Panc1 (cell line): ENCODE measurements around the gene SLC6A11. TPM values are rescaled to one million over a fixed set of nuclear protein-coding genes. Genes with fewer than 3 reads are reported as not detected.

Experiments
- ATAC-seq: fragments of 200-7000 bp; cut with Tn5 transposase; 2 replicates; pipeline ENCODE4 v1.9.1; 2020; ENCODE audit warnings: mild to moderate bottlenecking, moderate library complexity
- BruUV-seq: library from RNA; stranded (reverse); fragments of 400-500 nt; replicated peaks from 2 replicates; lab custom pipeline; 2021; lab: Mats Ljungman, UMichigan
- CTCF ChIA-PET: fragments of 300-600 bp; sonication (Branson Sonifier 250); formaldehyde crosslinking; loops from one replicate; lab custom pipeline; 2022; ENCODE audit warnings: antibody characterized with exemption; lab: Charles Lee
- POLR2A ChIA-PET: fragments of 300-600 bp; sonication (Branson Sonifier 250); formaldehyde crosslinking; loops from one replicate; lab custom pipeline; 2022; ENCODE audit warnings: antibody characterized with exemption; lab: Charles Lee
- DNase-seq: peaks from one replicate; pipeline ENCODE4 v3.0.0-alpha.2; 2010; ENCODE audit warnings: low read depth, low spot score
- H3K27ac ChIP-seq: 2 replicates; pipeline ENCODE4 v1.5.1; 2011; ENCODE audit warnings: mild to moderate bottlenecking, low read length, inconsistent platforms
- H3K27me3 ChIP-seq: fragments of 200-500 bp; sonication (Bioruptor generic); 2 replicates; pipeline ENCODE4 v1.6.0; 2014; ENCODE audit warnings: low read length, inconsistent platforms; ENCODE audit not compliant: control insufficient read depth, insufficient read depth
- H3K36me3 ChIP-seq: fragments of 200-500 bp; sonication (Bioruptor generic); 2 replicates; pipeline ENCODE4 v1.5.1; 2014; ENCODE audit warnings: inconsistent platforms, mild to moderate bottlenecking, low read length, moderate library complexity; ENCODE audit not compliant: control insufficient read depth, insufficient read depth
- H3K4me1 ChIP-seq: 2 replicates; pipeline ENCODE4 v1.5.1; 2011; ENCODE audit warnings: inconsistent platforms, mild to moderate bottlenecking, low read length, moderate library complexity; ENCODE audit not compliant: control insufficient read depth, insufficient read depth
- H3K4me3 ChIP-seq, 2 experiments: 2 replicates each; pipeline ENCODE4 v1.5.1; 2011 to 2012; ENCODE audit warnings: low read depth in 2 of 2, low read length in 2 of 2, mild to moderate bottlenecking in 2 of 2, inconsistent platforms in 1 of 2, moderate library complexity in 1 of 2
- H3K9me3 ChIP-seq: fragments of 200-500 bp; sonication (Bioruptor generic); 2 replicates; pipeline ENCODE4 v1.5.1; 2014; ENCODE audit warnings: low read depth, mild to moderate bottlenecking, inconsistent platforms, low read length, moderate library complexity; ENCODE audit not compliant: control insufficient read depth, insufficient read depth
- POLR2AphosphoS5 ChIP-seq: IDR thresholded peaks from 2 replicates; pipeline ENCODE4 v1.6.1; 2012; ENCODE audit warnings: mild to moderate bottlenecking, low read depth, low read length, moderate library complexity
- SIN3A ChIP-seq: IDR thresholded peaks from 2 replicates; pipeline ENCODE4 v1.6.1; 2012; ENCODE audit warnings: low read depth, mild to moderate bottlenecking, low read length, moderate library complexity, borderline replicate concordance; ENCODE audit not compliant: insufficient read depth
- TCF7L2 ChIP-seq: IDR thresholded peaks from 2 replicates; pipeline ENCODE4 v1.6.1; 2011; ENCODE audit warnings: mild to moderate bottlenecking, low read depth, low read length, inconsistent platforms
- in situ Hi-C: cut with HindIII; loops from 2 replicates; pipeline ENCODE4 v1.10.0; 2016; ENCODE audit warnings: low sequenced_read_pairs, low pct_unique_long_range_greater_than_20kb
- intact Hi-C: fragments of 100-400 bp; cut with micrococcal nuclease; formaldehyde crosslinking; loops from one replicate; pipeline ENCODE4 v1.10.0; 2022; ENCODE audit not compliant: unreplicated experiment
- total RNA-seq: library from RNA; stranded (reverse); gene quantifications from one replicate; pipeline ENCODE4 v1.2.1, GENCODE V29; 2021; ENCODE audit not compliant: unreplicated experiment
- TF ChIP-seq, protein P1 (sequence below): fragments of 450-650 bp; IDR thresholded peaks from 2 replicates; pipeline ENCODE4 v1.5.1; 2017; ENCODE audit warnings: mild to moderate bottlenecking
- TF ChIP-seq, protein P2 (sequence below), 2 experiments: IDR thresholded peaks; 2 replicates each; pipeline ENCODE4 v1.6.1; 2011 to 2012; ENCODE audit warnings: low read depth in 2 of 2, control low read depth in 1 of 2, low read length in 1 of 2, mild to moderate bottlenecking in 1 of 2, moderate library complexity in 1 of 2; ENCODE audit not compliant: insufficient read depth in 1 of 2

SLC6A11 gene
- total RNA-seq, 1 experiment from 2014 or later: not detected

DNA sequence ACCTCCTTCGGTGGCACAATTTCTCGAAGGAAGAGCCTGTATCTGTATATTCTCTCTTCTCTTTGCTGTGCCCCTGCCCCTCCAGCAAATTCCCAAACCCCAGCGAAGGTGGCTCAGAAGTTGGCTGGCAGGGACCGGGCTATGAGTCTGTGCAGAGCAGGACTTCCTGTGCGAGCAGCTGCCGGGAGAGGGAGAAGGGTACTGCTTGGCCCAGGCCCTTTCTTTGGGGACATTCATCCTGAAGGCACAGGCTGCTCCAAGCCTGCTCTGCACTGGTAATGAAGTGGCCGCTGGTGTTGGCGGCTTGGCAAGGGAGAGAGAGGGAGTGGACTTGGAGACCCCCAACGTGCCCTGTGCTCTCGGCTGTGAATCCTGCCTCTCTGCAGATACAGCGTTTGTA lies 1.5 kb downstream of the SLC6A11 start:
- H3K4me3 ChIP-seq: no peak overlapping the region
- no peaks in the 10 kb centered on the region for H3K4me1 ChIP-seq
- H3K27ac ChIP-seq: no peak overlapping the region
- CTCF ChIA-PET: no interaction called here
- DNase-seq (no peak), ATAC-seq (no peak)
- no peak for TF ChIP-seq TCF7L2
- no peaks in the 10 kb centered on the region for H3K36me3 ChIP-seq
- BruUV-seq: no TSS peak
- intact Hi-C loops (no loop called here), in situ Hi-C loops (no loop called here)
- no peaks in the 10 kb centered on the region for H3K9me3 ChIP-seq
- H3K27me3 ChIP-seq: 0 out of 2 replicates have a peak, but pooled peaks cover 4% of the 10 kb centered on the region
- POLR2A ChIA-PET: no interaction called here

DNA sequence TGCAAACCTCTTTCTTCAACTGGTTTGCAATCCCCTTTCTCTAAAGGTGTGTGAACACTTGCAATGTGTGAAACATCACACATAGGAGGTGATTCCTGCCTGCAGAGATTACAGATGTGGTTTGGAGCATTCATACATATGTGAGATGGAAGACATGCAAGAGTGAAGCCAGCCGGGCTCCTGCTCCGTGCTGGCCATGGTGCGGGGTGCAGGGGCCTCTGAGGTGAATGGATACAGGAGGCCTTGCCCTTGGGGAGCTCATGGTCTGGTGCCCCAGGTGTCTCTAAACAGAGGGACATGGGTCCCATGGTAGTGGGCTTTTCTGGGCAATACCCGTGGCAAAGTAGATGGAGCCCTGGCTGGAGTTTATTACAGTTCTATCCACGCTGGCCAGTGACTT lies 6.0 kb downstream of the SLC6A11 start:
- in situ Hi-C loops: no loop called here

DNA sequence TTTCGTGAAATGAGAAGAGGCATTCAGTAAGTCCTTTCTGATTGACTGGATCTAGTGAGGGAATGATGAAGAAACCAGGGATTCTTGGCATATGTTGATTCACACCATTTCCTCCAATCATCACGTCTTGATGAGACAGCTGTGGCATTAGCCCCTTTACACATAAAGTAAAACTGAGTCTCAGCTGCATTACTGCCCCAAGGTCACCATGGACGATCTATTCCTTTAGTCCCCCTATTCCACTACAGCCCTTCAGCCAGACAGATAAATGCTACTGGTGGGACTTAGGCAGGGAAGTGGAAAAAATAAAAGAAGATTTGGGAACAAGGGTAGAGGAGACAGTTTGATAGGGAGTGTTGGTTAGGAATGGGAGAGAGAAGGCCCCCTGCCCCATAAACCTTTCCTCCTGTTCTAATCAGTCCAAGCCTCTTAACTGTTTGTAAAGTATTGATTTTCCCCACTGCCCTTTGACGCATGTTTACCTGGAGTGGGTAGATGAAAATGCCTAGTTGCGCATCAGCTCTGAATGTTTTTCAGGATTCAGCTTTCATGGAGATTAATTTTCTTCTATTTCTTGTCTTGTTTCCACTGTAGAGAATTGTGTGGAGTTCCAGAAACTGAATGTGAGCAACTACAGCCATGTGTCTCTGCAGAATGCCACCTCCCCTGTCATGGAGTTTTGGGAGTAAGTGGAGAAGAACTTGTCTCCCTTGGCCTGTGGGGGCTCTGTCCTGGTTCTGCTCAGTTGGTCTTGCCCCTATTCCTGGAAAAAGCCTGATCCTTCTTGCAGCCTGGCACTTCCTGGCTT lies 6.9 kb downstream of the SLC6A11 start:
- H3K4me1 ChIP-seq: no peaks in the 10 kb centered on the region
- POLR2A ChIA-PET: no interaction called here
- no peak overlapping the region for H3K27ac ChIP-seq
- CTCF ChIA-PET: no interaction called here
- H3K4me3 ChIP-seq: no peak overlapping the region
- TF ChIP-seq POLR2AphosphoS5 (no peak), TCF7L2 (no peak), SIN3A (no peak)
- TF ChIP-seq, protein P1, sequence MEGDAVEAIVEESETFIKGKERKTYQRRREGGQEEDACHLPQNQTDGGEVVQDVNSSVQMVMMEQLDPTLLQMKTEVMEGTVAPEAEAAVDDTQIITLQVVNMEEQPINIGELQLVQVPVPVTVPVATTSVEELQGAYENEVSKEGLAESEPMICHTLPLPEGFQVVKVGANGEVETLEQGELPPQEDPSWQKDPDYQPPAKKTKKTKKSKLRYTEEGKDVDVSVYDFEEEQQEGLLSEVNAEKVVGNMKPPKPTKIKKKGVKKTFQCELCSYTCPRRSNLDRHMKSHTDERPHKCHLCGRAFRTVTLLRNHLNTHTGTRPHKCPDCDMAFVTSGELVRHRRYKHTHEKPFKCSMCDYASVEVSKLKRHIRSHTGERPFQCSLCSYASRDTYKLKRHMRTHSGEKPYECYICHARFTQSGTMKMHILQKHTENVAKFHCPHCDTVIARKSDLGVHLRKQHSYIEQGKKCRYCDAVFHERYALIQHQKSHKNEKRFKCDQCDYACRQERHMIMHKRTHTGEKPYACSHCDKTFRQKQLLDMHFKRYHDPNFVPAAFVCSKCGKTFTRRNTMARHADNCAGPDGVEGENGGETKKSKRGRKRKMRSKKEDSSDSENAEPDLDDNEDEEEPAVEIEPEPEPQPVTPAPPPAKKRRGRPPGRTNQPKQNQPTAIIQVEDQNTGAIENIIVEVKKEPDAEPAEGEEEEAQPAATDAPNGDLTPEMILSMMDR: no peak
- TF ChIP-seq, protein P2, sequence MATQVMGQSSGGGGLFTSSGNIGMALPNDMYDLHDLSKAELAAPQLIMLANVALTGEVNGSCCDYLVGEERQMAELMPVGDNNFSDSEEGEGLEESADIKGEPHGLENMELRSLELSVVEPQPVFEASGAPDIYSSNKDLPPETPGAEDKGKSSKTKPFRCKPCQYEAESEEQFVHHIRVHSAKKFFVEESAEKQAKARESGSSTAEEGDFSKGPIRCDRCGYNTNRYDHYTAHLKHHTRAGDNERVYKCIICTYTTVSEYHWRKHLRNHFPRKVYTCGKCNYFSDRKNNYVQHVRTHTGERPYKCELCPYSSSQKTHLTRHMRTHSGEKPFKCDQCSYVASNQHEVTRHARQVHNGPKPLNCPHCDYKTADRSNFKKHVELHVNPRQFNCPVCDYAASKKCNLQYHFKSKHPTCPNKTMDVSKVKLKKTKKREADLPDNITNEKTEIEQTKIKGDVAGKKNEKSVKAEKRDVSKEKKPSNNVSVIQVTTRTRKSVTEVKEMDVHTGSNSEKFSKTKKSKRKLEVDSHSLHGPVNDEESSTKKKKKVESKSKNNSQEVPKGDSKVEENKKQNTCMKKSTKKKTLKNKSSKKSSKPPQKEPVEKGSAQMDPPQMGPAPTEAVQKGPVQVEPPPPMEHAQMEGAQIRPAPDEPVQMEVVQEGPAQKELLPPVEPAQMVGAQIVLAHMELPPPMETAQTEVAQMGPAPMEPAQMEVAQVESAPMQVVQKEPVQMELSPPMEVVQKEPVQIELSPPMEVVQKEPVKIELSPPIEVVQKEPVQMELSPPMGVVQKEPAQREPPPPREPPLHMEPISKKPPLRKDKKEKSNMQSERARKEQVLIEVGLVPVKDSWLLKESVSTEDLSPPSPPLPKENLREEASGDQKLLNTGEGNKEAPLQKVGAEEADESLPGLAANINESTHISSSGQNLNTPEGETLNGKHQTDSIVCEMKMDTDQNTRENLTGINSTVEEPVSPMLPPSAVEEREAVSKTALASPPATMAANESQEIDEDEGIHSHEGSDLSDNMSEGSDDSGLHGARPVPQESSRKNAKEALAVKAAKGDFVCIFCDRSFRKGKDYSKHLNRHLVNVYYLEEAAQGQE (IDR thresholded peaks at IDR 0.05; ENCODE audit: insufficient read depth in 1 of 2, low read depth in 2 of 2, low read length in 1 of 2): no peak
- in situ Hi-C loops: no loop called here
- H3K9me3 ChIP-seq: no peaks in the 10 kb centered on the region
- ATAC-seq: no peak
- no peak for DNase-seq
- no peaks in the 10 kb centered on the region for H3K36me3 ChIP-seq
- intact Hi-C loops: no loop called here
- H3K27me3 ChIP-seq: peaks cover 4% of the 10 kb centered on the region; the same call in 1 of the 2 replicates
- no TSS peak for BruUV-seq

More for the DNA sequence above, 6.0 kb downstream of the SLC6A11 start:
- ChIA-PET CTCF (no interaction called here), POLR2A (no interaction called here)
- Histone ChIP-seq H3K36me3 (no peaks in the 10 kb centered on the region), H3K4me3 (no peak overlapping the region), H3K27ac (no peak overlapping the region), H3K4me1 (no peaks in the 10 kb centered on the region), H3K27me3 (peaks cover 4% of the 10 kb centered on the region; the same call in 1 of the 2 replicates), H3K9me3 (no peaks in the 10 kb centered on the region)
- no peak for TF ChIP-seq SIN3A
- intact Hi-C loops: no loop called here
- DNase-seq: no peak
- no peak for ATAC-seq
- BruUV-seq: no TSS peak
